Right atrium auricular region (tissue), 2 donors: ENCODE measurements around the gene TNFRSF19. TPM values are rescaled to one million over a fixed set of nuclear protein-coding genes. Genes with fewer than 3 reads are reported as not detected.
A peak's percentile ranks its signal among the peaks of the same experiment; 100 is the strongest.

Experiments
- DNase-seq: peaks from one replicate; pipeline ENCODE4 v3.0.0-alpha.2; 2019; ENCODE audit warnings: low spot score
- H3K27ac ChIP-seq, 2 donors: fragments of 200-600 bp; sonication (generic); 1 replicate in 1 of 2; 2 replicates in 1 of 2; pipeline ENCODE4 v1.5.1; 2016 to 2019
- H3K27me3 ChIP-seq, 2 donors: fragments of 200-600 bp; sonication (generic); one replicate each; pipeline versions ENCODE4 v1.5.1 to v1.6.0; 2017 to 2019
- H3K36me3 ChIP-seq: fragments of 200-600 bp; sonication (generic); one replicate; pipeline ENCODE4 v1.5.1; 2016
- H3K4me1 ChIP-seq, 2 donors: fragments of 200-600 bp; sonication (generic); one replicate each; pipeline versions ENCODE4 v1.5.1 to v1.6.0; 2017 to 2019
- H3K4me3 ChIP-seq, 2 donors: fragments of 200-600 bp; sonication (generic); 1 replicate in 1 of 2; 2 replicates in 1 of 2; pipeline ENCODE4 v1.5.1; 2017 to 2019; ENCODE audit warnings: mild to moderate bottlenecking in 1 of 2, moderate library complexity in 1 of 2
- H3K9me3 ChIP-seq, 2 donors: fragments of 200-600 bp; sonication (generic); one replicate each; pipeline ENCODE4 v1.5.1; 2019
- total RNA-seq, 2 donors: library from RNA; depleted of rRNA; stranded (reverse); fragments of >200 nt; gene quantifications; one replicate each; pipeline ENCODE4 v1.1.0, GENCODE V29; 2016
- TF ChIP-seq, protein P1 (sequence below), 2 donors: fragments of 200-600 bp; sonication (generic); IDR thresholded peaks; one replicate each; pipeline ENCODE4 v1.5.1; 2019; ENCODE audit warnings: antibody characterized with exemption in 2 of 2

The TNFRSF19 gene
- total RNA-seq, 2 donors from 2014 or later, result 32.2 to 38.5 TPM

DNA sequence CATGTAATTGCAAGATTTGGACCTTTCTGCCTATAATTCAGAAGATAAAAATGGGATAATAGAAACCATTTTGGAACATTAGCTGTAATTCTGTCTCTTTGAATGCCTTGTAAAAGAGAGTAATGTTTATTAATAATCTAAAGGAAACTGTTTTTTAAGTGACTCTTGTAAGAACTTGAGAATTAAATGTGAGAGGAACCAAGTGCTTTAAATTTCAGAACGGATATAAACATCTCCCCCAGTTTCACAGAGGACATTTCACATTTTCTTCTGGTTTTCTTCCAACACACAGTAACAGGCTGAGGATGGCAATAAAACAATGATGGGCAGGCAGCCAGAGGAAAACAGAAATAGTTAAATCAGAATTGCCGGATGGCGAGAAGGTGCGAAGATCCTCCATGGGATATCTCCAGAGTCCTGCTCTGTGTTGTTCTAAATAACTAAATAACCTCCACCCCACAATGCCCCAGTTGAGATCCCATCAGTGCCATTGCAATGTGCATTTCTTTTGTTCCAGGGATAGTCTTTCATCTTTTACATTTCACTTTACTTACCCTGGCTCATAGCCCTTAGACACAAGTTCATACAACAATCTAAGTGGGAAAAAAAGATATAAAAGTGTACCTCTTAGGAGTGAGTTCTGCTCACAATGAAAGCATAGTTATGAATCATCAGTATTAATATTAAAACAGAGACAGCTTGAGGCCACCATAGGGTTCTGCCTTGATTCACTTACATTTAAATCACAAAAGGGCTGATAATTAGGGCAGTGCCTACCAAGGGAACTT is 73.3 kb downstream of the TNFRSF19 start:
- no peak overlapping the region for H3K4me3 ChIP-seq
- peaks cover 0 to 12% of the 10 kb centered on the region in 2 donors for H3K4me1 ChIP-seq
- TF ChIP-seq, protein P1, sequence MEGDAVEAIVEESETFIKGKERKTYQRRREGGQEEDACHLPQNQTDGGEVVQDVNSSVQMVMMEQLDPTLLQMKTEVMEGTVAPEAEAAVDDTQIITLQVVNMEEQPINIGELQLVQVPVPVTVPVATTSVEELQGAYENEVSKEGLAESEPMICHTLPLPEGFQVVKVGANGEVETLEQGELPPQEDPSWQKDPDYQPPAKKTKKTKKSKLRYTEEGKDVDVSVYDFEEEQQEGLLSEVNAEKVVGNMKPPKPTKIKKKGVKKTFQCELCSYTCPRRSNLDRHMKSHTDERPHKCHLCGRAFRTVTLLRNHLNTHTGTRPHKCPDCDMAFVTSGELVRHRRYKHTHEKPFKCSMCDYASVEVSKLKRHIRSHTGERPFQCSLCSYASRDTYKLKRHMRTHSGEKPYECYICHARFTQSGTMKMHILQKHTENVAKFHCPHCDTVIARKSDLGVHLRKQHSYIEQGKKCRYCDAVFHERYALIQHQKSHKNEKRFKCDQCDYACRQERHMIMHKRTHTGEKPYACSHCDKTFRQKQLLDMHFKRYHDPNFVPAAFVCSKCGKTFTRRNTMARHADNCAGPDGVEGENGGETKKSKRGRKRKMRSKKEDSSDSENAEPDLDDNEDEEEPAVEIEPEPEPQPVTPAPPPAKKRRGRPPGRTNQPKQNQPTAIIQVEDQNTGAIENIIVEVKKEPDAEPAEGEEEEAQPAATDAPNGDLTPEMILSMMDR (IDR thresholded peaks at IDR 0.05), result no peak
- no peaks in the 10 kb centered on the region for H3K27me3 ChIP-seq
- H3K36me3 ChIP-seq, result no peaks in the 10 kb centered on the region
- H3K9me3 ChIP-seq, result no peaks in the 10 kb centered on the region
- no peak for DNase-seq
- peak overlapping the region in 1 of 2 donors; percentile 11 for H3K27ac ChIP-seq

DNA sequence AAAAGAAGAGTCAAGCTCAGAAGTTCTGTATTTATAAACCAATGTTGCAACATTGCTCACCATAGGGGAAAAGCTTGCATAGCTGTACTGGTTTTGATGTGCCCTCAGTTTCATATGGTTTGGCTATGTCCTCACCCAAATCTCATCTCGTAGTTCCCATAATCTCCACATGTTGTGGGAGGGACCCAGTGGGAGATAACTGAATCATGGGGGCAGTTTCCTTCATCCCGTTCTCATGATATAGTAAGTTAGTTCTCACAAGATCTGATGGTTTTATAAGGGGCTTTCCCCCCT is 73.9 kb downstream of the TNFRSF19 start:
- H3K27me3 ChIP-seq, result no peaks in the 10 kb centered on the region
- H3K4me3 ChIP-seq, result no peak overlapping the region
- H3K4me1 ChIP-seq, result peaks cover 0 to 9% of the 10 kb centered on the region in 2 donors
- H3K36me3 ChIP-seq, result no peaks in the 10 kb centered on the region
- no peaks in the 10 kb centered on the region for H3K9me3 ChIP-seq
- no peak for DNase-seq
- TF ChIP-seq, protein P1 (IDR thresholded peaks at IDR 0.05), result no peak
- peak overlapping the region in 1 of 2 donors; percentile 11 for H3K27ac ChIP-seq

DNA sequence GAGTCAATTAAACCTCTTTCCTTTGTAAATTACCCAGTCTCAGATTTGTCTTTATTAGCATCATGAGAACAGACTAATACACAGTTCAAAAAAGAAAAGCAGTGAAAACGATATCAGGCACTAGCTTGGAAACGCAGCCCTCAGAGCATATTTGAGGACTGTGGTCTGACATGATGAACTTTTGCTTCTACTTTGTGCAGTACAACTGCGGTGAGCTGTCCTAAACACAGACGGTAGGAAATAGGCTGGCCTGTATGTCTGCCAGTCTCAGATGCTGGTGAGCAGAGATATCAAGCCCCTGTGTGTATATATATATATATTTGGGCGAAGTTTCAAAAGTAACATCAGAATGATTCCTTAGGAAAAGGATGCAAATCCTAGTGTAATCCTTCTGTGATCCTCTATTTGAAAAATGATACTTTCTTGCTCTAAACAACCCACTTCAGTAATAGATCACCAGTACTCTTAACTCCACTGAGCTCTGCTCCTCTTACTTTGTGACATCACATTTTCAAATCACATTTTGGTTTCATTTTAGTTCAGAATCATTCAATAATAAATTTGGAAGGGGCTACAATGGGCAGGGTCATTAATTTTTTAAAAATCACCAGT is 74.4 kb downstream of the TNFRSF19 start:
- Histone ChIP-seq H3K27ac (no peak overlapping the region), H3K36me3 (no peaks in the 10 kb centered on the region)
- no peak for DNase-seq

DNA sequence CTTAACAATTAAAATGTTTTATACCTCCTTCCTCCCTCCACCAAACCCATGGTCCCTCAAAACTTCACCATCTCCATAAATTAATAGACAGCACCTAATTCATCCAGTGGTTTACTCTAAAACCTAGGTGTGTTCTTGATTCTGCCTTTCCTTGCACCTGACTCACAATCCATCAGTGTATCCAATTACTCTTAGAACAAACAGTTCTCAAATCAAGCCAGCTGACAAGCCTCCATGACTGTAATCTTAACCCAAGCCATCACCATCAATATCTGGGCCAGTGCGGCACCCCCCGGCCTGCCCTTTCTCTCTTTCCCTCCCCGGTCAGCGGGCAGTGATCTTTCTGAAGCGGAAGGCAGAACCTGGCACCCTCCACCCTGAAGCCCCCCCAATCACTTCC is 75.6 kb downstream of the TNFRSF19 start:
- no peaks in the 10 kb centered on the region for H3K9me3 ChIP-seq
- no peak overlapping the region for H3K4me3 ChIP-seq
- TF ChIP-seq, protein P1 (IDR thresholded peaks at IDR 0.05), result no peak
- no peaks in the 10 kb centered on the region for H3K27me3 ChIP-seq
- H3K36me3 ChIP-seq, result no peaks in the 10 kb centered on the region
- H3K4me1 ChIP-seq, result peaks cover 0 to 9% of the 10 kb centered on the region in 2 donors
- no peak overlapping the region for H3K27ac ChIP-seq
- DNase-seq, result no peak

More for the DNA sequence above, 74.4 kb downstream of the TNFRSF19 start:
- TF ChIP-seq, protein P1 (IDR thresholded peaks at IDR 0.05), result no peak
- Histone ChIP-seq H3K9me3 (no peaks in the 10 kb centered on the region), H3K4me1 (peaks cover 0 to 9% of the 10 kb centered on the region in 2 donors), H3K27me3 (no peaks in the 10 kb centered on the region), H3K4me3 (no peak overlapping the region)

DNA sequence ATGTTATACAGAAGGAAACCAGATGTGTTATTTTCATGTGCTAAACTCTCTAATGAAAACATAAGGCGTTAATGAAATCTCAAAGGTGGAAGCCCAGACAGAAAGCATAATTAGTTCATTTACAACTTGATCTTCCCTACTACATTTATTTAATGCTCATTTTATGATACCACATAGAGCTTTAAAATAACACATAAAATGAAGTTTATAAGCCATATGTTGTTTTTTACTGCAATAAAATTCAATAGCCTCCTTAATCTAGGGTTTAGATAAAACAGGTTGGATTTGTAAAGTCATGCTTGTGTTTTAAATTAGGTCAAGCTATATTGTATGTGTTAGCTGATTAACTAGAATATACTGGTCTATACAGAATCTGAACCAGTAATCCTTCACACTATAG is 81.2 kb downstream of the TNFRSF19 start:
- Histone ChIP-seq H3K4me3 (no peak overlapping the region), H3K27ac (no peak overlapping the region), H3K27me3 (no peaks in the 10 kb centered on the region), H3K9me3 (no peaks in the 10 kb centered on the region), H3K4me1 (peaks cover 0 to 35% of the 10 kb centered on the region in 2 donors), H3K36me3 (no peaks in the 10 kb centered on the region)
- DNase-seq, result no peak
- TF ChIP-seq, protein P1 (IDR thresholded peaks at IDR 0.05), result no peak
